ENCODE measurements around the gene MPG.
"Not testable (repeated sequence)": the region's sequence is repeated elsewhere in the genome, so short reads cannot be mapped to it uniquely, and the experiment has no call there.

Gene MPG

DNA sequence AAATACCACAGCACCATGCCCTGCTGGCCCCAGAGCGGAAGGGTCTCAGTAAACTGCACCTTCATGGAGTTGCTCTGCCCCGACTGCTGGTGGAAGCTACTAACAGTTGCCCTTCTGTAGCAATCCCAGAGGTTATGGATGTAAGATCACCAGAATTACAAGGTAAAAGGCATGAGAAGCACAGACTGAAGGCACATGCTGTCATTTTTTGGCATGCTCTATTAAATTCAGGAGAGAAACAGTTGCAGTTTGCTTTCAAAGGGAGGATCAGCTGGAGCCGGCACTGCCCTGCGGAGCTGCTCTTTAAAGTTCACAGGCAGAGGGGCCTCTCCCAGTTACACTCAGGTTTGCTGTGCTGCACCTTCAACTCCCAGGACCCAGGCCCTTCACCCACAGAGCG is 41.3 kb downstream of the MPG start:
- DNase-seq: no peak

DNA sequence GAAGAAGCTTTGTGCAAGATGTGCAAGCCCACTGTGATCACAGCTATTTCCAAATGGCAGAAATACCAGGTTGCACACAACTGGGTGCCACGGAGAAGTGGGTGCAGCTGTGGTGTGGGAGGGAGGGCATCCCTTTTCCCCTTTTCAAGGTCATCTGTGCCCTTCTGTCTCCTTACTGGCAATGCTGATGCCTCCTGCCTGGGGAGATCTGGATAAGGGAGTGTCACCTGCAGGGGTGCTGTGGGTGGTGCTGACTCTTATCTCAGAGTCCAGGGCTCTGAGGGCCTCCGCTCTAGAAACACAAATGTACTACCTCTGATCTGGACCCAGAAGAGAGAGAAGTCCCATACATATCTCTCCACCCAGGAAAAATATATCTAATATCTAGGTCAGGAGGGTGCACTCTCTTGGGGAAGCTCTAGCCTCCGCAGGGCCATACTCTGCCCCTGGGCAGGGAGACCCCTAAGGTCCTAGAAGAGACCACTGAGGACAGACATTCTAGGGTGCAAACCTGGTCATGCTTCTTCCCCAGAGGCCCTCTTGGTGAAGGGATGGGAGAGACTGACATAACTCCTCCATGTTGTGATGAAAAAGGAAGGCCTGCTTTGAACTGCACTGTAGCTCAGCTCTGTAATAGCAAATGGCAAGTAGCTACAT is 41.9 kb downstream of the MPG start:
- DNase-seq: no peak

DNA sequence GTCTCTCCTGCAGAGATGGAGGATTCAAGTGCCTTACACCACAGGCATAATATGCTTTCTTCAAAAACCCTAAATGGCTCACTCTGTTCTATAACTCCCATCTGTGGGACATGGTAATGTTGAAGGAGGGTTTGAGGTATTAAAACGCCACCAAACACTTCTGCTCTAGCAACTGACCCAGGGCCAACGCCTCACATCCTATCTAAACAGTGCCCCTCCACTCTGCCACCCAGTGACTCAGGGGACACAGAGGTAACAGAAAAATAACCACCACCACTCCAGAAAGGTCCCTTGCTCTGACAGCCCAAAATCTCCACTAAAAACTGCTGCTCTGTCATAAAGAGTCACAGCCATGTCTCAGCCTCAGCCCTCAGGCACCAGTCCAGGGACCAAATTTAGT is 42.7 kb downstream of the MPG start:
- no peak for DNase-seq

DNA sequence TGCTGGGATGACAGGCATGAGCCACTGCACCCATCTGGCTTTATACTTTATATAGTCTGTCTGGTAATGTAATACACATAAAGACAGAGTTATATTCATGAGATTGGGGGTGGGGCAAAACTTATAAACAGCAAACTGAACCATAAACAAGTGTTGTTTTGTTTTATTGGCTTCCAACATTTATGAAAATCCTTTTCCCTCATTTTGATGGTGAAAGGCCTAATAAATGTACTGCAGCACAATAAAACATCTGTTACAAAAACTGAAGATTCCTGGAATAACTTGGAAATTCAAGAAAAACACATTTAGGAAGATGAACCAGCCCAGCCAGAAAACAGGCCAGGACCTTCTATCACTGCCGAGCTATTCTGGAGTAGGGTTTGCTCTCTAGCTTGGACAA is 44.3 kb downstream of the MPG start:
- DNase-seq: no peak

DNA sequence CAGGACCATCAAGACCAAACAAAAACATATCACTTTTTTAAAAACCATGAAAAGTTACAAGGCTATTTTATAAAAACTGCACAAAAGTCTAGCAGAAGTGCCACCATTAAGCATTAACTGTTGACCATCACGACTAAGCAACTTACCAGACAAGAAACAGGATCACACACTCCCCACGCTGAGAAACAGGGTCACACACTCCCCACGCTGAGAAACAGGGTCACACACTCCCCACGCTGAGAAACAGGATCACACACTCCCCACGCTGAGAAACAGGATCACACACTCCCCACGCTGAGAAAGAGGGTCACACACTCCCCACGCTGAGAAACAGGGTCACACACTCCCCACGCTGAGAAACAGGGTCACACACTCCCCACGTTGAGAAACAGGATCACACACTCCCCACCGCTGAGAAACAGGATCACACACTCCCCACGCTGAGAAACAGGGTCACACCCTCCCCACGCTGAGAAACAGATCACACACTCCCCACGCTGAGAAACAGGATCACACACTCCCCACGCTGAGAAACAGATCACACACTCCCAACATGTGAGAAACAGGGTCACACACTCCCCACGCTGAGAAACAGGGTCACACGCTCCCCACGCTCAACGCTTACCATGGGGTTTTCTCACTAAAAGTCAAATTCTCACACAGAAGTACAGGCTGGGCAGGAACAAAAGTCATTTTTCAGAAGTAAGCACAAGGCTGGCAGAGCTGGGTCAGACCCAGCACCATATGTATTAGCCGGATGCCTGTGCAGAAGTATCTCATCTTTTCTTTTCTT is 45.7 kb downstream of the MPG start:
- DNase-seq: not testable (repeated sequence)

DNA sequence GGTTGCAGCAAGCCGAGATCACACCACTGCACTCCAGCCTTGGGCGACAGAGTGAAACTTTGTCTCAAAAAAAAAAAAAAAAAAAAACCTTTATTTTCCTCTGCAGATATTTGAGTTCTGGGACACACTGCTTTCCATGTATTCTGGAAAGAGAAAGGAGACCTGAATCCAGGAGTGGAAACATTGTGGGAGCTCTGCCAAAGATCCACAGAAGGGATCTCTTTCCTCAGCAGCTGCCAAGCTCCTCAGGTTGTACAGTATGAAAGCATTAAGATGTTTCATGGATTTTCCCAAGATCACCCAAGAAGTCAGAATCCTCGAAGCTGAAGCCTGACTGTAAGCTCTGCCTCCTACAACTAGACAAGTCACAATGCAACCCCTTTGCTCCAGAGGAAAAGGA is 47.0 kb downstream of the MPG start:
- no peak for DNase-seq

DNA sequence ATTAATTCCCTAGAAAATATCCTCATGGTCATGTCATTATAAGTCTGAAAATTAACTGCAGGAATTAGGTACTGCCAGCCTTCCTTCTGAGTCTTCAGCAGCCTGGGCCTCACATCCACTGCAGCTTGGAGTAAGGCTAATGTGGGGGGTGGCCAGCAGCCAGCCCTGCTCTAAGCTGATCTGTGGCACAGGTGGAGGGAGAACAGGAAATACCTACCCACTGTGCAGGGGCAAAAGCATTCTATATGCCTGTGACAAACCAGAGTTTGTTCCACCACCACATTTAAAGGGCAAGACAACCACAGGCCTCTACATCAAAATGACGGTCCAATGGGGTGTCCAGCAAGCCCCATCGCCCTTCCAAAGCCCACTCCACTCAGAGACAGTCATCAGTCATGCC is 51.0 kb downstream of the MPG start:
- DNase-seq: no peak

DNA sequence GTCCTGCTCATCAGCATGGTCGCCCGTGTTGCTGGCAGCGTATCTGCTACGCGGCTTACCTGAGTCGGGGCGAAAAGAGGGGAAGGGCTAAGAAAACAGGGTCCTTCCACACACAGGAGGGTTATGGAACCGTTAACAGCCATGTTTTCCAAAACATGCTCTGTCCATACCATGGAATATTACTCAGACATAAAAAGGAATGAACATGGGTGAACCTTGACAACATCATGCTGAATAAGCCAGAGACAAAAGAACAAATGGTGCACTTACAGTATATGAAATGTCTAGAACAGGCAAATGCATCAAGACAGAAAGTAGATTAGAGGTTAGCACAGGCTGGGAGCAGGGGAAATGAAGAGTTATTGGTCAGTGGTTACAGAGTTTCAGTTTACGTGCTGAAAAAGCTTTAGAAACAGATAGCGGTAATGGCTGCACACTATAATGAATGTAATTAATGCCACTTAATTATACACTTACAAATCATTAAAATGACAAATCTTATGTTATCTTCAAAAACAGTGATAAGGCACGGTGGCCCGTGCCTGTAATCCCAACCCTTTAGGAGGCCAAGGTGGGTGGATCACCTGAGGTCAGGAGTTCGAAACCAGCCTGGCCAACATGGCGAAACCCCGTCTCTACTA is 52.6 kb downstream of the MPG start:
- no peak for DNase-seq

DNA sequence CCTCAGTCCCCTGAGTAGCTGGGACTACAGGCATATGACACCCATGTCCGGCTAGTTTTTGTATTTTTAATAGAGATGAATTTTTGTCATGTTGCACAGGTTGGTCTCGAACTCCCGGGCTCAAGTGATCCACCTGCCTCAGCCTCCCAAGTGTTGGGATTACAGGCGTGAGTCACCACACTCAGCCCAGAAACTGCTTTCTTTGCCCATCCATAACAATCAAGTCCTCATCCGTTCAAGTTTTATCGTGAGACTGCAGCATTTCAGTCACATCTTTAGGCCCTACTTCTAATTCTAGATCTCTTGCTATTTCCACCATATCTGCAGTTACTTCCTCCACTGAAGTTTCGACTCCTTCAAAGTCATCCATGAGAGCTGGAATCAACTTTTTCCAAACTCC is 54.1 kb downstream of the MPG start:
- no peak for DNase-seq

DNA sequence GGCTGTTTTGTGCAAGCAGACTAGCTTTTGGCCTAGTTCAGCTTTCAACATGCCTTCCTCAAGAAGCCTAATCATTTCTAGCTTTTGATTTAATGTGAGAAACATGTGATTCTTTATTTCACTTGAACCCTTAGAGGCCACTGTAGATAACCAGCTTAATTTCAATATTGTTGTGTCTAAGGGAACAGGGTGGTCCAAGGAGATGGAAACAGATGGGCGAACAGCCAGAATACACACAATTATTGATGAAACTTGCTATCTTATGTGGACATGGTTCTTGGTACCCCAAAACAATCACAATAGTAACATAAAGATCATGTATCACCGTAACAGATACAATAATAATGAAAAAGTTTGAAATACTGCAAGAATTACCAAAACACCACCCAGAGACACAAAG is 55.7 kb downstream of the MPG start:
- DNase-seq: no peak

All from activated T-cell treated with anti-CD3 and anti-CD28 coated beads, Interleukin-2, amount 50 U/mL, for 48 hours (primary cell).